ENCODE results near the gene ASB7.

- TF ChIP-seq POLR2AphosphoS5 (IDR thresholded peaks at IDR 0.05; ENCODE audit: borderline replicate concordance, low read depth, low read length), result no peak
- TF ChIP-seq EZH2 (IDR thresholded peaks at IDR 0.05), result no peak
Observed at GRCh38 chr15:100573526-100573925, 28.9 kb upstream of the ASB7 start.
